Measurements from ENCODE around the gene AMIGO2. TPM values are rescaled to one million over a fixed set of nuclear protein-coding genes. Genes with fewer than 3 reads are reported as not detected.

AMIGO2 gene
- total RNA-seq, 1 donor, result 8.0 TPM

GRCh38 chr12:47038270-47038748, 41.5 kb downstream of the AMIGO2 start:
- H3K27ac ChIP-seq (ENCODE audit: low read depth, low read length), result no peak overlapping the region
- no peaks in the 10 kb centered on the region for H3K9me3 ChIP-seq (ENCODE audit: low read depth, low read length)
- peaks cover 4% of the 10 kb centered on the region for H3K4me1 ChIP-seq (ENCODE audit: insufficient read depth, low read length)
- DNase-seq (ENCODE audit: insufficient read length, low spot score, missing footprints), result no peak
- no peak overlapping the region for H3K4me3 ChIP-seq (ENCODE audit: insufficient read depth, low read length)
- peak overlapping the region; percentile 59 for H2AFZ ChIP-seq (ENCODE audit: low read length)
- H3K79me2 ChIP-seq (ENCODE audit: insufficient read depth, low read length), result no peaks in the 10 kb centered on the region
- H3K27me3 ChIP-seq (ENCODE audit: insufficient read depth, low read length), result no peaks in the 10 kb centered on the region
- TF ChIP-seq, protein P1, sequence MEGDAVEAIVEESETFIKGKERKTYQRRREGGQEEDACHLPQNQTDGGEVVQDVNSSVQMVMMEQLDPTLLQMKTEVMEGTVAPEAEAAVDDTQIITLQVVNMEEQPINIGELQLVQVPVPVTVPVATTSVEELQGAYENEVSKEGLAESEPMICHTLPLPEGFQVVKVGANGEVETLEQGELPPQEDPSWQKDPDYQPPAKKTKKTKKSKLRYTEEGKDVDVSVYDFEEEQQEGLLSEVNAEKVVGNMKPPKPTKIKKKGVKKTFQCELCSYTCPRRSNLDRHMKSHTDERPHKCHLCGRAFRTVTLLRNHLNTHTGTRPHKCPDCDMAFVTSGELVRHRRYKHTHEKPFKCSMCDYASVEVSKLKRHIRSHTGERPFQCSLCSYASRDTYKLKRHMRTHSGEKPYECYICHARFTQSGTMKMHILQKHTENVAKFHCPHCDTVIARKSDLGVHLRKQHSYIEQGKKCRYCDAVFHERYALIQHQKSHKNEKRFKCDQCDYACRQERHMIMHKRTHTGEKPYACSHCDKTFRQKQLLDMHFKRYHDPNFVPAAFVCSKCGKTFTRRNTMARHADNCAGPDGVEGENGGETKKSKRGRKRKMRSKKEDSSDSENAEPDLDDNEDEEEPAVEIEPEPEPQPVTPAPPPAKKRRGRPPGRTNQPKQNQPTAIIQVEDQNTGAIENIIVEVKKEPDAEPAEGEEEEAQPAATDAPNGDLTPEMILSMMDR (IDR thresholded peaks at IDR 0.05; ENCODE audit: extremely low read depth, low read depth, low read length), result no peak
- H4K20me1 ChIP-seq (ENCODE audit: insufficient read depth, low read length), result no peaks in the 10 kb centered on the region
- no peak overlapping the region for H3K4me2 ChIP-seq (ENCODE audit: insufficient read depth, low read length)
- H3K36me3 ChIP-seq (ENCODE audit: insufficient read depth, low read length), result no peaks in the 10 kb centered on the region

GRCh38 chr12:47035484-47035883, 44.3 kb downstream of the AMIGO2 start:
- TF ChIP-seq, protein P1 (IDR thresholded peaks at IDR 0.05; ENCODE audit: extremely low read depth, low read depth, low read length), result no peak
- Histone ChIP-seq H3K9me3 (ENCODE audit: low read depth, low read length) (no peaks in the 10 kb centered on the region), H3K4me3 (ENCODE audit: insufficient read depth, low read length) (no peak overlapping the region), H4K20me1 (ENCODE audit: insufficient read depth, low read length) (no peaks in the 10 kb centered on the region), H3K4me1 (ENCODE audit: insufficient read depth, low read length) (peaks cover 12% of the 10 kb centered on the region), H3K27ac (ENCODE audit: low read depth, low read length) (no peak overlapping the region), H3K36me3 (ENCODE audit: insufficient read depth, low read length) (no peaks in the 10 kb centered on the region), H3K4me2 (ENCODE audit: insufficient read depth, low read length) (no peak overlapping the region), H3K79me2 (ENCODE audit: insufficient read depth, low read length) (no peaks in the 10 kb centered on the region), H2AFZ (ENCODE audit: low read length) (no peak overlapping the region), H3K27me3 (ENCODE audit: insufficient read depth, low read length) (no peaks in the 10 kb centered on the region)
- no peak for DNase-seq (ENCODE audit: insufficient read length, low spot score, missing footprints)

- H3K9me3 ChIP-seq (ENCODE audit: low read depth, low read length), result no peaks in the 10 kb centered on the region
- H2AFZ ChIP-seq (ENCODE audit: low read length), result no peak overlapping the region
- no peaks in the 10 kb centered on the region for H3K36me3 ChIP-seq (ENCODE audit: insufficient read depth, low read length)
- no peak overlapping the region for H3K4me3 ChIP-seq (ENCODE audit: insufficient read depth, low read length)
- no peak for DNase-seq (ENCODE audit: insufficient read length, low spot score, missing footprints)
- peaks cover 12% of the 10 kb centered on the region for H3K4me1 ChIP-seq (ENCODE audit: insufficient read depth, low read length)
- no peak overlapping the region for H3K4me2 ChIP-seq (ENCODE audit: insufficient read depth, low read length)
- H4K20me1 ChIP-seq (ENCODE audit: insufficient read depth, low read length), result no peaks in the 10 kb centered on the region
- H3K27me3 ChIP-seq (ENCODE audit: insufficient read depth, low read length), result no peaks in the 10 kb centered on the region
- H3K27ac ChIP-seq (ENCODE audit: low read depth, low read length), result no peak overlapping the region
- H3K79me2 ChIP-seq (ENCODE audit: insufficient read depth, low read length), result no peaks in the 10 kb centered on the region
- TF ChIP-seq, protein P1 (IDR thresholded peaks at IDR 0.05; ENCODE audit: extremely low read depth, low read depth, low read length), result no peak
Observed at GRCh38 chr12:47034661-47035060, 45.1 kb downstream of the AMIGO2 start.

DNA sequence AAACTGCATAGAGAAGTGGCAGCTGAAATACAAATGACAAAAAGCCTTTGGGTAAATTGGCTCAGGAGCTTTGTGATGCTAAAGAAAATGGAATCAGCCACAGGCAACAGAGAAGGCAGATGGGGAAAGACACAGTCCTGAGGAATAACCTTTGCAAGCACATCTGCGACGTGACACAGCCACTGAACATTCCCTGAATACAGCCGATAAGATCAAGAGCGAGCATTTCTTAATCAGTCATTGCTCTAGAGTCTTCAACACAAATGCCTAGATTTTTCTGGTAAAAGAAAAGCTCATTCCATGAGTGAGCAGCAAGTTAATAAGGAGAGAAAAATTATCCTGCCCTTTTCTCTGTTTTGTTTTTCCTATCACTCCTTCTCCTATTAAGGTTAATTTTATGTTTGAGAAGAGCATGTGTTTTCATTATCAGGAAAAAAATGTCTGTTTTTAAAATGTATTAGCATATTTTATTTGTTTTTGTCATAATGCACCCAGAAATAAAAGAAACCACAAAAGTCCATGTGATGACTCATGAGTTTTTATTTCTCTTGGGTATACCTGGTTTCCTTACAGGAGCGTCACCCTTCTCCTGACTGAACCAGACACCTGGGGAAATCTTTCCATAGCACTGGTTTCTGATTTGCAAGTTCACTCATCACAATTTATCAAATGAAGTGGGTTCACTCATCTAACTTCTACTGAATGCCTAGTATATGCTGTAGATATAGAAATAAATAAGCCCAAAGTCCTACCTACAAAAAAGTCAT, 45.8 kb downstream of the AMIGO2 start:
- H3K4me3 ChIP-seq (ENCODE audit: insufficient read depth, low read length), result no peak overlapping the region
- H3K27me3 ChIP-seq (ENCODE audit: insufficient read depth, low read length), result no peaks in the 10 kb centered on the region
- no peaks in the 10 kb centered on the region for H4K20me1 ChIP-seq (ENCODE audit: insufficient read depth, low read length)
- H3K79me2 ChIP-seq (ENCODE audit: insufficient read depth, low read length), result no peaks in the 10 kb centered on the region
- no peak overlapping the region for H3K4me2 ChIP-seq (ENCODE audit: insufficient read depth, low read length)
- H3K36me3 ChIP-seq (ENCODE audit: insufficient read depth, low read length), result no peaks in the 10 kb centered on the region
- TF ChIP-seq, protein P1 (IDR thresholded peaks at IDR 0.05; ENCODE audit: extremely low read depth, low read depth, low read length), result no peak
- H2AFZ ChIP-seq (ENCODE audit: low read length), result no peak overlapping the region
- peaks cover 12% of the 10 kb centered on the region for H3K4me1 ChIP-seq (ENCODE audit: insufficient read depth, low read length)
- H3K27ac ChIP-seq (ENCODE audit: low read depth, low read length), result no peak overlapping the region
- H3K9me3 ChIP-seq (ENCODE audit: low read depth, low read length), result no peaks in the 10 kb centered on the region
- DNase-seq (ENCODE audit: insufficient read length, low spot score, missing footprints), result no peak

Data from osteoblast (primary cell).